Sigmoid colon (tissue), 7 donors: Measurements from ENCODE around the gene LYPD6. TPM values are rescaled to one million over a fixed set of nuclear protein-coding genes. Genes with fewer than 3 reads are reported as not detected.

Experiments
- DNase-seq: peaks from one replicate; pipeline ENCODE4 v3.0.0-alpha.2; 2019
- H3K27ac ChIP-seq, 4 donors: fragments of 200-600 bp; sonication (generic); one replicate each; pipeline ENCODE4 v1.5.1; 2016 to 2019; ENCODE audit warnings: mild to moderate bottlenecking in 1 of 4
- H3K27me3 ChIP-seq, 3 donors: fragments of 200-600 bp; sonication (generic); one replicate each; pipeline ENCODE4 v1.5.1; 2019; ENCODE audit warnings: mild to moderate bottlenecking in 1 of 3
- H3K36me3 ChIP-seq, 4 donors: fragments of 200-600 bp; sonication (generic); one replicate each; pipeline ENCODE4 v1.5.1; 2016 to 2019
- H3K4me1 ChIP-seq, 4 donors: fragments of 200-600 bp; sonication (generic); one replicate each; pipeline ENCODE4 v1.5.1; 2017 to 2019
- H3K4me3 ChIP-seq, 4 donors: fragments of 200-600 bp; sonication (generic); one replicate each; pipeline ENCODE4 v1.5.1; 2017 to 2019; ENCODE audit warnings: mild to moderate bottlenecking in 2 of 4, moderate library complexity in 1 of 4
- H3K9me3 ChIP-seq, 4 donors: fragments of 200-600 bp in 3 of 4; sonication (generic) in 3 of 4; one replicate each; pipeline versions ENCODE4 v1.5.1 to v1.6.1; 2013 to 2019
- CTCF ChIP-seq, 4 experiments: fragments of 450-650 bp in 3 of 4; fragments of 200-600 bp in 1 of 4; IDR thresholded peaks; one replicate each; pipeline ENCODE4 v1.5.1; 2016 to 2019; ENCODE audit warnings: antibody characterized with exemption in 4 of 4, mild to moderate bottlenecking in 3 of 4, moderate library complexity in 2 of 4
- EP300 ChIP-seq, 4 donors: sonication (generic); formaldehyde crosslinking; IDR thresholded peaks; one replicate each; pipeline ENCODE4 v1.6.1; 2017; ENCODE audit warnings: antibody characterized with exemption in 4 of 4
- POLR2A ChIP-seq, 2 donors: fragments of 450-650 bp; IDR thresholded peaks; one replicate each; pipeline ENCODE4 v1.6.1; 2016; ENCODE audit warnings: antibody characterized with exemption in 2 of 2, mild to moderate bottlenecking in 2 of 2, moderate library complexity in 2 of 2
- POLR2AphosphoS5 ChIP-seq, 4 donors: sonication (generic); formaldehyde crosslinking; IDR thresholded peaks; one replicate each; pipeline ENCODE4 v1.6.1; 2017; ENCODE audit warnings: antibody characterized with exemption in 4 of 4
- WGBS, 2 donors: extraction: QIAGEN DNeasy Blood & Tissue Kit; methylation state at CpG; one replicate each; pipeline ENCODE4 v1.1.7; 2013; 5-methylcytosine and 5-hydroxymethylcytosine counted together
- intact Hi-C: fragments of 100-400 bp; cut with DNase I; formaldehyde crosslinking; loops from one replicate; pipeline ENCODE4 v1.15.1; 2023
- polyA plus RNA-seq, 3 donors: library from polyadenylated mRNA; stranded (reverse); fragments of 200-250 nt; gene quantifications; one replicate each; pipeline ENCODE4 v1.2.3, GENCODE V29; 2013
- total RNA-seq, 4 donors: library from RNA; depleted of rRNA; stranded (reverse); fragments of >200 nt; gene quantifications; one replicate each; pipeline ENCODE4 v1.1.0, GENCODE V29; 2016
- donor health status: healthy with polysubstance abuse.
- donor health status: Bipolar disorder and iron deficiency.
- donor health status: healthy.

LYPD6 gene
- total and polyA plus RNA-seq, 7 donors, result 1.0 to 2.0 (median 1.4) TPM

DNA sequence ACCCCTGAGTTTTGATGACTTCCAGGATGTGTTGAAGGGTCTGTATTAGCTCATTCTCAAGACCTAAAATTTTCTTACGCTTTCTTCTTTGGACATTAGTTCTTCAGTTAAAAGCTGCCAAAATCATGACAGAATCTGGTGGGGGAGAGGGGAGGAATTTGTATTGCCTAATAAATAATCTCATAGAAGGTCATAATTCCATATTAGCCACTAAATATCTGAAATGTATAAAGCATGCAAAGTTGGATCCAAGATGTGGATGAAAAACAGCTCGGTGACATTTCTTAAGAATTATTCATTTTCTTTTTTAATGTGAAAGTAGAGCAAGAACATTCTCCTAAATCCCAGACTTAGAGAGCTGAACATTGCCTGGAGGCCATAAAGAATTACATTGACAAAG lies 137.0 kb downstream of the LYPD6 start:
- H3K27me3 ChIP-seq, result no peaks in the 10 kb centered on the region
- H3K9me3 ChIP-seq, result no peaks in the 10 kb centered on the region
- no peak for DNase-seq
- TF ChIP-seq EP300 (IDR thresholded peaks at IDR 0.05) (no peak), POLR2A (IDR thresholded peaks at IDR 0.05) (no peak), POLR2AphosphoS5 (IDR thresholded peaks at IDR 0.05) (no peak), CTCF (IDR thresholded peaks at IDR 0.05) (no peak)
- H3K36me3 ChIP-seq, result no peaks in the 10 kb centered on the region
- H3K4me3 ChIP-seq, result no peak overlapping the region
- H3K4me1 ChIP-seq, result no peaks in the 10 kb centered on the region
- no peak overlapping the region for H3K27ac ChIP-seq
- 84 to 97% methylated on average over 2 of the region's 2 CpGs for WGBS, 2 donors
- intact Hi-C loops, result no loop called here

DNA sequence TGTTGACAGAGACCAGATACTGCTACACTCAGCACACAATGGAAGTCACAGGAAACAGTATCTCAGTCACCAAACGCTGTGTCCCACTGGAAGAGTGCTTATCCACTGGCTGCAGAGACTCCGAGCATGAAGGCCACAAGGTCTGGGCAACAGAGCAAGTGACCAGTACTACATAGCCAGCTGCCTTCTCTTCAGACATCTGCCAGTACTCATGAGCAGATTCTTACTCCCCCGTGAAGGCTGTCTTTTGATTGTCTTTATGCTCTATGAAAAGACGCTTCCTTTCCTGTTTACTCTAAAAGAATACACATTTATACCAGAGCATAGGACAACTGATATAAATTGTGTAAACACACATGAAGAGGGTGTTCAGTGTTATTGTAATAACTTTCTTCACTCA lies 138.2 kb downstream of the LYPD6 start:
- 70 to 83% methylated on average over 4 of the region's 4 CpGs for WGBS, 2 donors
- no peak overlapping the region for H3K4me3 ChIP-seq
- no peak for TF ChIP-seq POLR2A (IDR thresholded peaks at IDR 0.05)
- no peak for TF ChIP-seq EP300 (IDR thresholded peaks at IDR 0.05)
- no peak for TF ChIP-seq POLR2AphosphoS5 (IDR thresholded peaks at IDR 0.05)
- TF ChIP-seq CTCF (IDR thresholded peaks at IDR 0.05), result no peak
- no peaks in the 10 kb centered on the region for H3K36me3 ChIP-seq
- no peaks in the 10 kb centered on the region for H3K4me1 ChIP-seq
- DNase-seq, result no peak
- no peaks in the 10 kb centered on the region for H3K9me3 ChIP-seq
- intact Hi-C loops, result no loop called here
- no peaks in the 10 kb centered on the region for H3K27me3 ChIP-seq
- H3K27ac ChIP-seq, result no peak overlapping the region

GRCh38 chr2:149470046-149470445 lies 139.7 kb downstream of the LYPD6 start:
- H3K36me3 ChIP-seq, result no peaks in the 10 kb centered on the region
- DNase-seq, result no peak
- intact Hi-C loops, result no loop called here
- no peaks in the 10 kb centered on the region for H3K4me1 ChIP-seq
- no peaks in the 10 kb centered on the region for H3K27me3 ChIP-seq
- 74 to 76% methylated on average over 7 of the region's 7 CpGs for WGBS, 2 donors
- TF ChIP-seq POLR2A (IDR thresholded peaks at IDR 0.05) (no peak), POLR2AphosphoS5 (IDR thresholded peaks at IDR 0.05) (no peak), EP300 (IDR thresholded peaks at IDR 0.05) (no peak), CTCF (IDR thresholded peaks at IDR 0.05) (no peak)
- H3K4me3 ChIP-seq, result no peak overlapping the region
- H3K27ac ChIP-seq, result no peak overlapping the region
- no peaks in the 10 kb centered on the region for H3K9me3 ChIP-seq

DNA sequence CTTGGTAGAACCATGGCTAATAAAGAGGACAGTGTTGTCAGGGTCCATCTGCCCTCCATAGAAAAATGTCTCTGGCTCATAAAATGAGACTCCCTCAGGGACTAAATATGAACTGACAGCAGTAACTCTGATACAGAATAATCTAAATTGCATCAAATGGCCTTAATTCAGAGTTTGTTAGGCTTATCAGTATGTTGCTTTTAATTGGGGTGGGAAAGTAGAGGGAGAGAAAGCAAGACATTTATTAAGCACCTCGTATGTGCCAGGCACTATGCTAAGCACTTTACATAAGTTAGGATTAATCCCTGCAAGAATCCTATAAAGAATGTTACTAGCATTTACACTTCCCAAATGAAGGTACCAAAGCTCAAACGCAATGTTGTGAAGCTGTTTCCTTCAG lies 142.0 kb downstream of the LYPD6 start:
- no peaks in the 10 kb centered on the region for H3K36me3 ChIP-seq
- DNase-seq, result no peak
- no peaks in the 10 kb centered on the region for H3K4me1 ChIP-seq
- intact Hi-C loops, result no loop called here
- 88 to 91% methylated on average over 2 of the region's 2 CpGs for WGBS, 2 donors
- TF ChIP-seq CTCF (IDR thresholded peaks at IDR 0.05), result no peak
- TF ChIP-seq POLR2AphosphoS5 (IDR thresholded peaks at IDR 0.05), result no peak
- no peak for TF ChIP-seq POLR2A (IDR thresholded peaks at IDR 0.05)
- TF ChIP-seq EP300 (IDR thresholded peaks at IDR 0.05), result no peak
- no peaks in the 10 kb centered on the region for H3K27me3 ChIP-seq
- no peak overlapping the region for H3K27ac ChIP-seq
- H3K4me3 ChIP-seq, result no peak overlapping the region
- H3K9me3 ChIP-seq, result no peaks in the 10 kb centered on the region

DNA sequence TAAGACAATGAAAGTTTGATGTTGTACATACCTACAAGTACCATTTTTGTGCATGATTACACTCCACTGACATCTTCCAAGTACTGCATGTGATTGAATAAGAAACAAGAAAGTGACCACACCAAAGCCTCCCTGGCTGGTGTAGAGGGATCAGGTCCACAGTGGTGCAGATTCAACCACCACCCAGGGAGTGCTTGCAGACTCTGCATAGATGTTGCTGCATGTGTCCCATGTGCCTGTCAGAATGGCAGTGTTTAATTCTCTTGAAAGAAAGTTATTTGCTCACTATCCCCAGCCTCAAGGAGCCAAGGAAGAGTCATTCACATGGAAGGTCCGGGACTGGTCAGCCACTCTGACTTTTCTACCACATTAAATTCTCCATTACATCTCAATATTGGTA lies 142.7 kb downstream of the LYPD6 start:
- no peaks in the 10 kb centered on the region for H3K36me3 ChIP-seq
- no peak overlapping the region for H3K27ac ChIP-seq
- WGBS, 2 donors, result 80 to 92% methylated on average over 1 of the region's 1 CpG
- DNase-seq, result no peak
- intact Hi-C loops, result no loop called here
- H3K4me1 ChIP-seq, result no peaks in the 10 kb centered on the region
- no peaks in the 10 kb centered on the region for H3K9me3 ChIP-seq
- TF ChIP-seq EP300 (IDR thresholded peaks at IDR 0.05) (no peak), POLR2A (IDR thresholded peaks at IDR 0.05) (no peak), CTCF (IDR thresholded peaks at IDR 0.05) (no peak), POLR2AphosphoS5 (IDR thresholded peaks at IDR 0.05) (no peak)
- H3K4me3 ChIP-seq, result no peak overlapping the region
- no peaks in the 10 kb centered on the region for H3K27me3 ChIP-seq
